Upper lobe of left lung (tissue), 4 donors: ENCODE measurements around the gene CDC34.

Experiments used
- CTCF ChIP-seq, 6 experiments: fragments of 450-650 bp in 4 of 6; fragments of 200-600 bp in 2 of 6; sonication (generic) in 2 of 6; IDR thresholded peaks; one replicate each; pipeline ENCODE4 v1.5.1; 2016 to 2019; ENCODE audit warnings: antibody characterized with exemption in 6 of 6
- EP300 ChIP-seq, 4 donors: sonication (generic); formaldehyde crosslinking; IDR thresholded peaks; one replicate each; pipeline ENCODE4 v1.5.1; 2017; ENCODE audit warnings: antibody characterized with exemption in 4 of 4, control low read depth in 2 of 4
- POLR2A ChIP-seq, 4 donors: fragments of 450-650 bp; IDR thresholded peaks; one replicate each; pipeline ENCODE4 v1.5.1; 2016 to 2017; ENCODE audit warnings: antibody characterized with exemption in 4 of 4, mild to moderate bottlenecking in 2 of 4
- POLR2AphosphoS5 ChIP-seq, 2 donors: sonication (generic); formaldehyde crosslinking; IDR thresholded peaks; one replicate each; pipeline ENCODE4 v1.5.1; 2017; ENCODE audit warnings: antibody characterized with exemption in 2 of 2

DNA sequence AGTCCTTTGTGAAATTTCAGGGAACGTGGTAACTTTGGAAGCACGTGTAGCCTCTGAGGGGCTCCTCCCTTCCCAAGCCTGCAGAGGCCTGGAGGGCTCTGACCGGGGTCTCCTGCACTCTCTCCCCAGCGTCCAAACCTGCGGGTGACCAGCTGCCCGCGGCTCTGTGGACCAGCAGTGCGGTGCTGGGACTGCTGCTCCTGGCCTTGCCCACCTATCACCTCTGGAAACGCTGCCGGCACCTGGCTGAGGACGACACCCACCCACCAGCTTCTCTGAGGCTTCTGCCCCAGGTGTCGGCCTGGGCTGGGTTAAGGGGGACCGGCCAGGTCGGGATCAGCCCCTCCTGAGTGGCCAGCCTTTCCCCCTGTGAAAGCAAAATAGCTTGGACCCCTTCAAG, 26.9 kb upstream of the CDC34 start:
- TF ChIP-seq POLR2A (IDR thresholded peaks at IDR 0.05) (no peak), CTCF (IDR thresholded peaks at IDR 0.05) (no peak), POLR2AphosphoS5 (IDR thresholded peaks at IDR 0.05) (no peak), EP300 (IDR thresholded peaks at IDR 0.05) (no peak)
